ENCODE data around the gene TENM3. TPM values are rescaled to one million over a fixed set of nuclear protein-coding genes. Genes with fewer than 3 reads are reported as not detected.

Gene TENM3
- total RNA-seq, 1 donor from 2014 or later, result 7.8 TPM

- DNase-seq (ENCODE audit: low spot score), result no peak
These were observed 321.6 kb downstream of the TENM3 start for GRCh38 chr4:182564724-182565369.

- no peak for DNase-seq (ENCODE audit: low spot score)
These were observed 323.9 kb downstream of the TENM3 start for GRCh38 chr4:182567119-182567518.

GRCh38 chr4:182569561-182569960 lies 326.4 kb downstream of the TENM3 start:
- no peak for DNase-seq (ENCODE audit: low spot score)

- no peak for DNase-seq (ENCODE audit: low spot score)
These were observed 331.5 kb downstream of the TENM3 start for GRCh38 chr4:182574706-182575105.

GRCh38 chr4:182575225-182575624 lies 332.0 kb downstream of the TENM3 start:
- no peak for DNase-seq (ENCODE audit: low spot score)

- DNase-seq (ENCODE audit: low spot score), result no peak
These were observed 333.5 kb downstream of the TENM3 start for GRCh38 chr4:182576601-182577289.

GRCh38 chr4:182577411-182577810 lies 334.2 kb downstream of the TENM3 start:
- no peak for DNase-seq (ENCODE audit: low spot score)

GRCh38 chr4:182578402-182578801 lies 335.2 kb downstream of the TENM3 start:
- no peak for DNase-seq (ENCODE audit: low spot score)

- no peak for DNase-seq (ENCODE audit: low spot score)
These were observed 339.0 kb downstream of the TENM3 start for GRCh38 chr4:182582245-182582644.

GRCh38 chr4:182583703-182584415 lies 340.7 kb downstream of the TENM3 start:
- no peak for DNase-seq (ENCODE audit: low spot score)

- no peak for DNase-seq (ENCODE audit: low spot score)
These were observed 342.1 kb downstream of the TENM3 start for GRCh38 chr4:182585321-182585720.

- no peak for DNase-seq (ENCODE audit: low spot score)
These were observed 345.9 kb downstream of the TENM3 start for GRCh38 chr4:182589100-182589499.

- no peak for DNase-seq (ENCODE audit: low spot score)
These were observed 350.2 kb downstream of the TENM3 start for GRCh38 chr4:182593402-182593801.

- no peak for DNase-seq (ENCODE audit: low spot score)
These were observed 350.7 kb downstream of the TENM3 start for GRCh38 chr4:182593864-182594263.

- no peak for DNase-seq (ENCODE audit: low spot score)
These were observed 356.9 kb downstream of the TENM3 start for GRCh38 chr4:182600093-182600492.

- DNase-seq (ENCODE audit: low spot score), result no peak
These were observed 357.7 kb downstream of the TENM3 start for GRCh38 chr4:182600856-182601255.

GRCh38 chr4:182604161-182604622 lies 361.0 kb downstream of the TENM3 start:
- no peak for DNase-seq (ENCODE audit: low spot score)

GRCh38 chr4:182604953-182605352 lies 361.8 kb downstream of the TENM3 start:
- DNase-seq (ENCODE audit: low spot score), result no peak

GRCh38 chr4:182608525-182608924 lies 365.3 kb downstream of the TENM3 start:
- DNase-seq (ENCODE audit: low spot score), result no peak

- no peak for DNase-seq (ENCODE audit: low spot score)
These were observed 373.3 kb downstream of the TENM3 start for GRCh38 chr4:182616476-182616875.

- DNase-seq (ENCODE audit: low spot score), result no peak
These were observed 376.5 kb downstream of the TENM3 start for GRCh38 chr4:182619660-182620059.

- DNase-seq (ENCODE audit: low spot score), result no peak
These were observed 377.1 kb downstream of the TENM3 start for GRCh38 chr4:182620111-182620980.
